ENCODE measurements around the gene GPR176. TPM values are rescaled to one million over a fixed set of nuclear protein-coding genes. Genes with fewer than 3 reads are reported as not detected.

GPR176 gene
- total RNA-seq, 4 donors from 2014 or later = 1.7 to 8.4 (median 5.4) TPM

DNA sequence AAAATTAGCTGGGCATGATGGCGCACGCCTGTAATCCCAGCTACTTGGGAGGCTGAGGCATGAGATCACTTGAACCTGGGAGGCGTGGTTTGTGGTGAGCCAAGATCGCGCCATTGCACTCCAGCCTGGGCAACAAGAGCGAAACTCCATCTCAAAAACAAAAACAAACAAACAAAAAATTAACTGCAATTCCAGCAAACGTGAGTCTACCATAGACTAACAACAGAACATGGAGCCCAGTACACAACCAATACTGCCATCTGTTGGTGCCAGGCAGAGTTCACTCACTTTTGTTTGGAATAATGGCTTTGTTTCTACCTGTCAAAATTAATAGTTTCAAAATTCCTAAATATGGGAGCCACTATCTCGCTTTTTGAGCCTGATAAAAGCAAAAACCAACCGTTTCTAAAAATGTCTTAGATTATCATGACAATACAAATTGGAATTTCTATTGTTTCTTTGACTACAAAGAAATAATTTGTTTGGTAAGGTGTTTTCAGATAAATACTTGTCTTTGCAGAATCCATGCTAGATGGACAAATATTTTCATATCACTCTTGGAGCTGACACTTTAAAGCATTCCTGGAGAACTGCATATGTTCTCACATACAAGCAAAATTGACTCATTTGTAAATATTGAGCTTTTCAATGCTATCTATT lies 45.0 kb downstream of the GPR176 start:
- H3K4me3 ChIP-seq = no peak overlapping the region
- H3K36me3 ChIP-seq = no peaks in the 10 kb centered on the region
- H3K27ac ChIP-seq (replicated peaks in 1 of 4) = no peak overlapping the region
- whole genome bisulfite sequencing = 79% methylated on average over 9 of the region's 9 CpGs
- intact Hi-C loops (cut with DNase I) = loop anchor here (5.0 to 10.0 kb wide), 2 partner anchors 73 to 190 kb away; no protein-coding TSS in a partner anchor
- H3K27me3 ChIP-seq = no peaks in the 10 kb centered on the region
- H3K4me1 ChIP-seq = no peaks in the 10 kb centered on the region
- DNase-seq (ENCODE audit: extremely low spot score) = no peak
- peak; percentile 54 to 72 (median 63) for TF ChIP-seq CTCF (IDR thresholded peaks at IDR 0.05)
- TF ChIP-seq POLR2A (IDR thresholded peaks at IDR 0.05; ENCODE audit: low read depth) = no peak
- no peaks in the 10 kb centered on the region for H3K9me3 ChIP-seq

DNA sequence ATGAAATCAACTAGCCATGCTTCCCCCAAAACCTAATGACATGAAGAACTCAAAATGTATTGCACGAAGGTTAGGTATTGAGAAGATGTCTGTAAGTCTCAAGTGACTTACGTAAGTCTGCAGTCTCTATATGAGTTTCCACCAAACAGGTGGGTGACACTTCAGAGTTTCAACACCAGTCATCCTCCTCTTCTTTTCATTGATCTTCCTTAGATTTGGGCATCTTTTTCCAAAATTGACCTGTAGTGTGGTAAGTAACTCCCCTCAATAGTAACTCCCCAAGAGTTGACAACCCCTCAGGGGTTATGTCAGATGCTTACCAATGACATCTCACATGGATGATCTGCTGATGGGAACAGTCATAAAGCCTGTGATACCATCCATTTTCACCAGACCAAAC lies 46.1 kb downstream of the GPR176 start:
- WGBS = 88% methylated on average over 2 of the region's 2 CpGs
- intact Hi-C loops (cut with DNase I) = loop anchor here (5.0 to 10.0 kb wide), 2 partner anchors 72 to 189 kb away; no protein-coding TSS in a partner anchor
- no peak for TF ChIP-seq EP300 (IDR thresholded peaks at IDR 0.05)
- no peak for TF ChIP-seq POLR2AphosphoS5 (IDR thresholded peaks at IDR 0.05)
- no peak for TF ChIP-seq POLR2A (IDR thresholded peaks at IDR 0.05; ENCODE audit: low read depth)
- no peak for TF ChIP-seq CTCF (IDR thresholded peaks at IDR 0.05)
- H3K4me1 ChIP-seq = peaks cover 0 to 5% (median 0%) of the 10 kb centered on the region in 4 donors
- no peaks in the 10 kb centered on the region for H3K36me3 ChIP-seq
- no peak overlapping the region for H3K4me3 ChIP-seq
- H3K9me3 ChIP-seq = no peaks in the 10 kb centered on the region
- no peak overlapping the region for H3K27ac ChIP-seq (replicated peaks in 1 of 4)
- no peak for DNase-seq (ENCODE audit: extremely low spot score)
- H3K27me3 ChIP-seq = no peaks in the 10 kb centered on the region

DNA sequence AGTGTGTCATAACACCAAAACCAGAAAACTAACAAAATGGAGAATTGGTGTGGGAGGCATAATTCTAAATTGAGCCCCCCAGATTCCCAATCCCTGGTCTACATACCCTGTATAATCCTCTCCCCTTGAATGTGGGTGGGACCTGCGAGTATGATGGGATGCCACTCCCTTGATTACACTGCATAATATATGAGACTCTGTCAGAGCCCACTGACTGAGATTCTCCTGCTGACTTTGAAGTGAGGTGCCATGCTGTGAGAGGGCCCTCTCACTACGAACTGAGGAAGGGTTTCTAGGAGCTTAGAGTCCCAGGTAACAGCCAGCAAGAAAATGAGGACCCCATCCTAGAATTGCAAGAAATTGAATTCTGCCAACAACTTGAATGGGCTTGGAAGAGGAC lies 49.5 kb downstream of the GPR176 start:
- no peak for TF ChIP-seq POLR2AphosphoS5 (IDR thresholded peaks at IDR 0.05)
- no peak for TF ChIP-seq POLR2A (IDR thresholded peaks at IDR 0.05; ENCODE audit: low read depth)
- no peak for TF ChIP-seq EP300 (IDR thresholded peaks at IDR 0.05)
- TF ChIP-seq CTCF (IDR thresholded peaks at IDR 0.05) = no peak
- 100% methylated on average over 2 of the region's 2 CpGs for WGBS
- intact Hi-C loops (cut with DNase I) = loop anchor here (5.0 to 10.0 kb wide), 2 partner anchors 68 to 186 kb away; no protein-coding TSS in a partner anchor
- no peak overlapping the region for H3K27ac ChIP-seq (replicated peaks in 1 of 4)
- H3K4me3 ChIP-seq = no peak overlapping the region
- H3K9me3 ChIP-seq = no peaks in the 10 kb centered on the region
- DNase-seq (ENCODE audit: extremely low spot score) = no peak
- H3K36me3 ChIP-seq = no peaks in the 10 kb centered on the region
- H3K27me3 ChIP-seq = no peaks in the 10 kb centered on the region
- H3K4me1 ChIP-seq = peaks cover 0 to 5% (median 0%) of the 10 kb centered on the region in 4 donors

DNA sequence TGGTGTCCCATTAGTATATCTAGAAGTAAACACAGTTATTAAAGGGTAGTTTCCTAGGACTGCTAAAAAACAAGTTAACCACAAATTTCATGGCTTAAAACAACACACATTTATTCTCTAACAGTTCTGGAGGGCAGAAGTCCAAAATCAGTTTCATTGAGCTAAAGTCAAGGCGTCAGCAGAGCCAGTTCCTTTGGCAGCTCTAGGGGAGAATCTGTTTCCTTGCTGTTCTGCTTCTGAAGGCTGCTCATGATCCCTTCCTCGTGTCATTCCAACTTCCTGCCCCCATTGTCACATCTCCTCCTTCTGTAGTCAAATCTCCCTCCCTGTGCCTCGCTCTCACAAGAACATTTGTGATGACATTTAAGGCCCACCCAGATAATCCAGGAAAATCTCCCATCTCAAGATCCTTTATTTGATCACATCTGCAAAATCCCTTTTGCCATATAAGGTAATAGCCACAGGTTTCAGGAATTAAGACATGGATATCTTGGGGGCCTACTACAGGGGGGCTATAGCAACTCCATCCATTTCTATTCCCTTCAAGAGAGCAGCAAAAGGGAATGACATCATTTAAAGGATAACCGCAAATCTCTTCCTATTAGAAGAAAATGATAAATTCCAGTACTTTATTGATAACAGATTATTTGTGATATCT lies 50.1 kb downstream of the GPR176 start:
- H3K27ac ChIP-seq (replicated peaks in 1 of 4) = no peak overlapping the region
- 58% methylated on average over 4 of the region's 4 CpGs for WGBS
- H3K27me3 ChIP-seq = no peaks in the 10 kb centered on the region
- peaks cover 0 to 5% (median 0%) of the 10 kb centered on the region in 4 donors for H3K4me1 ChIP-seq
- DNase-seq (ENCODE audit: extremely low spot score) = no peak
- no peaks in the 10 kb centered on the region for H3K36me3 ChIP-seq
- TF ChIP-seq POLR2A (IDR thresholded peaks at IDR 0.05; ENCODE audit: low read depth) = no peak
- no peak for TF ChIP-seq CTCF (IDR thresholded peaks at IDR 0.05)
- no peak for TF ChIP-seq EP300 (IDR thresholded peaks at IDR 0.05)
- no peak for TF ChIP-seq POLR2AphosphoS5 (IDR thresholded peaks at IDR 0.05)
- intact Hi-C loops (cut with DNase I) = loop anchor here (5.0 to 10.0 kb wide), 2 partner anchors 68 to 185 kb away; no protein-coding TSS in a partner anchor
- H3K4me3 ChIP-seq = no peak overlapping the region
- H3K9me3 ChIP-seq = no peaks in the 10 kb centered on the region
